ENCODE measurements around the gene PAQR4.

Gene PAQR4

GRCh38 chr16:2952679-2953078 lies 16.5 kb upstream of the PAQR4 start:
- no peaks in the 10 kb centered on the region for H3K9me3 Mint-ChIP-seq
- H3K27ac Mint-ChIP-seq, result no peak overlapping the region
- intact Hi-C loops (cut with micrococcal nuclease), result no loop called here
- peaks cover 15% of the 10 kb centered on the region for H3K4me1 Mint-ChIP-seq (ENCODE audit: low read depth)
- H3K27me3 Mint-ChIP-seq, result peaks cover 10% of the 10 kb centered on the region
- H3K36me3 Mint-ChIP-seq (ENCODE audit: low read depth), result peaks cover 22% of the 10 kb centered on the region
- no peak overlapping the region for H3K4me3 Mint-ChIP-seq

GRCh38 chr16:2953706-2954627 lies 15.2 kb upstream of the PAQR4 start:
- no peaks in the 10 kb centered on the region for H3K9me3 Mint-ChIP-seq
- no peak overlapping the region for H3K4me3 Mint-ChIP-seq
- no peak overlapping the region for H3K27ac Mint-ChIP-seq
- H3K27me3 Mint-ChIP-seq, result peaks cover 15% of the 10 kb centered on the region
- peaks cover 15% of the 10 kb centered on the region for H3K4me1 Mint-ChIP-seq (ENCODE audit: low read depth)
- peaks cover 10% of the 10 kb centered on the region for H3K36me3 Mint-ChIP-seq (ENCODE audit: low read depth)
- intact Hi-C loops (cut with micrococcal nuclease), result no loop called here

- Mint-ChIP-seq H3K27ac (no peak overlapping the region), H3K27me3 (peaks cover 22% of the 10 kb centered on the region), H3K36me3 (ENCODE audit: low read depth) (peaks cover 2% of the 10 kb centered on the region), H3K9me3 (no peaks in the 10 kb centered on the region), H3K4me1 (ENCODE audit: low read depth) (peaks cover 15% of the 10 kb centered on the region), H3K4me3 (no peak overlapping the region)
- intact Hi-C loops (cut with micrococcal nuclease), result no loop called here
Measured at GRCh38 chr16:2954656-2955381, 14.3 kb upstream of the PAQR4 start.

- Mint-ChIP-seq H3K4me3 (no peak overlapping the region), H3K27me3 (peaks cover 28% of the 10 kb centered on the region), H3K9me3 (no peaks in the 10 kb centered on the region), H3K4me1 (ENCODE audit: low read depth) (peaks cover 15% of the 10 kb centered on the region), H3K27ac (peak overlapping the region; percentile 8), H3K36me3 (ENCODE audit: low read depth) (no peaks in the 10 kb centered on the region)
- intact Hi-C loops (cut with micrococcal nuclease), result no loop called here
Measured at GRCh38 chr16:2955438-2955778, 13.7 kb upstream of the PAQR4 start.

- Mint-ChIP-seq H3K27ac (peak overlapping the region; percentile 8), H3K4me1 (ENCODE audit: low read depth) (peaks cover 15% of the 10 kb centered on the region), H3K36me3 (ENCODE audit: low read depth) (no peaks in the 10 kb centered on the region), H3K27me3 (peaks cover 34% of the 10 kb centered on the region), H3K9me3 (no peaks in the 10 kb centered on the region), H3K4me3 (no peak overlapping the region)
- intact Hi-C loops (cut with micrococcal nuclease), result no loop called here
Measured at GRCh38 chr16:2955779-2956578, 13.2 kb upstream of the PAQR4 start.

DNA sequence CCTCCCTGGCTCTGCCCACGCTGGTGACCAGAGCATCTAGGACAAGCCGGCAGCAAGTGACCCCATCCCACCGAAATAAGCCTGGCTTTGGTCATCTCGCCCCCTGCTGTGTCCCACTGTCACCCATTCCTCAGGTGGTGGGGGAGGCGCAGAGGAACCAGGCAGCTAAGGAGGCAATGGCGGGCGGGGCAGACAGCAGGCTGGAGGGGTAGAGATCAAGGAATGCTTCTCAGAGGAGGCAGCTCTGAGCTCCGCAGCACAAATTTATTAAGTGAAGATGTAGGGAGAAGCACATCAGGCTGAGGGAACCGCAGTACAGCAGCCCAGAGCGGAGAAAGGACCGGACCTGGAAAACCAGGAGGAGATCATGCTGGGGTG lies 12.6 kb upstream of the PAQR4 start:
- Mint-ChIP-seq H3K4me1 (ENCODE audit: low read depth) (peaks cover 17% of the 10 kb centered on the region), H3K9me3 (no peaks in the 10 kb centered on the region), H3K36me3 (ENCODE audit: low read depth) (no peaks in the 10 kb centered on the region), H3K27me3 (peaks cover 40% of the 10 kb centered on the region), H3K4me3 (no peak overlapping the region), H3K27ac (peak overlapping the region; percentile 8)
- intact Hi-C loops (cut with micrococcal nuclease), result no loop called here

- intact Hi-C loops (cut with micrococcal nuclease), result no loop called here
Measured at GRCh38 chr16:2959206-2959605, 9.9 kb upstream of the PAQR4 start.

GRCh38 chr16:2960183-2961010 lies 8.8 kb upstream of the PAQR4 start:
- Mint-ChIP-seq H3K9me3 (no peaks in the 10 kb centered on the region), H3K27ac (no peak overlapping the region), H3K27me3 (peaks cover 71% of the 10 kb centered on the region), H3K4me1 (ENCODE audit: low read depth) (peaks cover 46% of the 10 kb centered on the region), H3K4me3 (no peak overlapping the region), H3K36me3 (ENCODE audit: low read depth) (no peaks in the 10 kb centered on the region)
- intact Hi-C loops (cut with micrococcal nuclease), result no loop called here

More at GRCh38 chr16:2959206-2959605, 9.9 kb upstream of the PAQR4 start:
- Mint-ChIP-seq H3K36me3 (ENCODE audit: low read depth) (no peaks in the 10 kb centered on the region), H3K9me3 (no peaks in the 10 kb centered on the region), H3K4me3 (no peak overlapping the region), H3K27ac (no peak overlapping the region), H3K27me3 (peaks cover 63% of the 10 kb centered on the region), H3K4me1 (ENCODE audit: low read depth) (peaks cover 41% of the 10 kb centered on the region)

GRCh38 chr16:2962334-2963073 lies 6.6 kb upstream of the PAQR4 start:
- peaks cover 79% of the 10 kb centered on the region for H3K27me3 Mint-ChIP-seq
- no peaks in the 10 kb centered on the region for H3K9me3 Mint-ChIP-seq
- H3K4me1 Mint-ChIP-seq (ENCODE audit: low read depth), result peaks cover 34% of the 10 kb centered on the region
- intact Hi-C loops (cut with micrococcal nuclease), result no loop called here
- no peaks in the 10 kb centered on the region for H3K36me3 Mint-ChIP-seq (ENCODE audit: low read depth)
- H3K4me3 Mint-ChIP-seq, result no peak overlapping the region
- no peak overlapping the region for H3K27ac Mint-ChIP-seq

GRCh38 chr16:2963074-2963722 lies 6.0 kb upstream of the PAQR4 start:
- Mint-ChIP-seq H3K36me3 (ENCODE audit: low read depth) (peaks cover 6% of the 10 kb centered on the region), H3K27ac (no peak overlapping the region), H3K4me3 (peak overlapping the region; percentile 57), H3K9me3 (no peaks in the 10 kb centered on the region), H3K4me1 (ENCODE audit: low read depth) (peaks cover 39% of the 10 kb centered on the region), H3K27me3 (peaks cover 86% of the 10 kb centered on the region)
- intact Hi-C loops (cut with micrococcal nuclease), result no loop called here

GRCh38 chr16:2963723-2964474 lies 5.2 kb upstream of the PAQR4 start, which contains the start of gene KREMEN2:
Gene KREMEN2, plus strand, starts transcription at chr16:2964275. Its CDS starts 246 bp downstream, at chr16:2964521.
- intact Hi-C loops (cut with micrococcal nuclease), result no loop called here
- peak within 1 kb of the TSS; percentile 57 for H3K4me3 Mint-ChIP-seq
- peaks cover 46% of the 10 kb centered on the region for H3K4me1 Mint-ChIP-seq (ENCODE audit: low read depth)
- peaks cover 86% of the 10 kb centered on the region for H3K27me3 Mint-ChIP-seq
- H3K9me3 Mint-ChIP-seq, result no peaks in the 10 kb centered on the region
- H3K27ac Mint-ChIP-seq, result no peak within 1 kb of the TSS
- H3K36me3 Mint-ChIP-seq (ENCODE audit: low read depth), result peaks cover 6% of the 10 kb centered on the region
